HepG2 (cell line): ENCODE data around the gene STK32C. TPM values are rescaled to one million over a fixed set of nuclear protein-coding genes. Genes with fewer than 3 reads are reported as not detected.

Experiments used
- ATAC-seq: fragments of 200-7000 bp; cut with Tn5 transposase; 3 replicates; pipeline ENCODE4 v1.9.1; 2020; ENCODE audit warnings: mild to moderate bottlenecking, moderate library complexity
- BruUV-seq: library from RNA; stranded (reverse); fragments of 400-500 nt; replicated peaks from 2 replicates; lab custom pipeline; 2021; lab: Mats Ljungman, UMichigan
- CTCF ChIA-PET: fragments of 300-600 bp; formaldehyde crosslinking; extraction: SDS; loops from one replicate; lab custom pipeline; 2021; ENCODE audit warnings: low total read pairs, inconsistent platforms, low intra/inter-chr PET ratio; lab: Yijun Ruan, JAX
- POLR2A ChIA-PET: fragments of 350-600 bp; sonication (Branson Sonifier 250); formaldehyde crosslinking; loops from one replicate; lab custom pipeline; 2020; ENCODE audit warnings: antibody characterized with exemption, inconsistent platforms; lab: Yijun Ruan, JAX
- DNase-seq: peaks from one replicate; pipeline ENCODE4 v3.0.0-alpha.2; 2015; ENCODE audit warnings: low spot score
- FAIRE-seq: peaks from 3 replicates; lab custom pipeline; 2011; peaks lifted over from hg19 to GRCh38; lab: Jason Lieb, UNC
- H2AFZ ChIP-seq: one replicate; pipeline ENCODE4 v1.6.1; 2011; ENCODE audit warnings: low read length, inconsistent platforms
- H3K27ac ChIP-seq: fragments of 300-600 bp; 3 replicates; pipeline ENCODE4 v1.8.0; 2011; ENCODE audit warnings: mixed run types, mild to moderate bottlenecking, mixed read lengths, low read length, inconsistent platforms; ENCODE audit not compliant: insufficient read depth; ENCODE audit errors: extremely low read length
- H3K27me3 ChIP-seq, 2 experiments: fragments of 200-600 bp in 1 of 2; 2 replicates in 1 of 2; 3 replicates in 1 of 2; pipeline versions ENCODE4 v1.6.0 to v1.8.0; 2011; ENCODE audit warnings: low read length in 2 of 2, mild to moderate bottlenecking in 2 of 2, moderate library complexity in 2 of 2, inconsistent platforms in 1 of 2; ENCODE audit not compliant: insufficient read depth in 2 of 2, control insufficient read depth in 1 of 2
- H3K36me3 ChIP-seq, 2 experiments: fragments of 200-600 bp in 1 of 2; replicated peaks in 1 of 2; 2 replicates in 1 of 2; 3 replicates in 1 of 2; pipeline versions ENCODE4 v1.5.1 to v1.8.0; 2011; ENCODE audit warnings: low read length in 2 of 2, inconsistent platforms in 1 of 2; ENCODE audit not compliant: insufficient read depth in 2 of 2, control insufficient read depth in 1 of 2
- H3K4me1 ChIP-seq: 2 replicates; pipeline ENCODE4 v1.5.1; 2012; ENCODE audit warnings: low read length, inconsistent platforms; ENCODE audit not compliant: insufficient read depth
- H3K4me2 ChIP-seq: 2 replicates; pipeline ENCODE4 v1.6.0; 2011; ENCODE audit warnings: low read depth, low read length, inconsistent platforms
- H3K4me3 ChIP-seq, 3 experiments: fragments of 200-600 bp in 1 of 3; sonication (generic), shearing (Covaris generic) in 1 of 3; replicated peaks in 1 of 3; 2 replicates each; pipeline ENCODE4 v1.5.1; 2011 to 2016; ENCODE audit warnings: low read length in 3 of 3, inconsistent platforms in 2 of 3, low read depth in 2 of 3, mild to moderate bottlenecking in 2 of 3, control low read depth in 1 of 3, mixed read lengths in 1 of 3; ENCODE audit not compliant: insufficient read depth in 1 of 3
- H3K79me2 ChIP-seq: one replicate; pipeline ENCODE4 v1.6.1; 2011; ENCODE audit warnings: low read length, inconsistent platforms; ENCODE audit not compliant: insufficient read depth
- H3K9ac ChIP-seq: 2 replicates; pipeline ENCODE4 v1.6.0; 2011; ENCODE audit warnings: mild to moderate bottlenecking, low read depth, low read length, inconsistent platforms; ENCODE audit not compliant: insufficient read depth
- H3K9me3 ChIP-seq: 2 replicates; pipeline ENCODE4 v1.5.1; 2012; ENCODE audit warnings: mild to moderate bottlenecking, low read length
- H4K20me1 ChIP-seq: 2 replicates; pipeline ENCODE4 v1.6.0; 2011; ENCODE audit warnings: inconsistent platforms, mild to moderate bottlenecking, low read length, moderate library complexity; ENCODE audit not compliant: insufficient read depth
- ASH2L ChIP-seq: fragments of 300-600, 200-600 bp; sonication (generic); IDR thresholded peaks from 2 replicates; pipeline ENCODE4 v1.7.0; 2017; ENCODE audit warnings: low read depth, mild to moderate bottlenecking, moderate library complexity, mixed read lengths, low read length; ENCODE audit not compliant: insufficient read length
- ATF7 ChIP-seq, 2 experiments: fragments of 450-650 bp in 1 of 2; sonication (generic) in 1 of 2; formaldehyde crosslinking in 1 of 2; IDR thresholded peaks; 2 replicates each; pipeline versions ENCODE4 v1.4.0 to v1.6.1; 2016 to 2020; ENCODE audit warnings: antibody characterized with exemption in 1 of 2, mild to moderate bottlenecking in 1 of 2, missing genetic modification reagents in 1 of 2
- CHD4 ChIP-seq: fragments of 200-600 bp; sonication (generic); IDR thresholded peaks from 2 replicates; pipeline ENCODE4 v1.7.0; 2017; ENCODE audit warnings: mild to moderate bottlenecking, low read length, borderline replicate concordance
- DR1 ChIP-seq: sonication (generic); formaldehyde crosslinking; IDR thresholded peaks from 2 replicates; pipeline ENCODE4 v1.8.0; 2021; ENCODE audit warnings: mild to moderate bottlenecking, missing genetic modification reagents, inconsistent platforms
- GABPA ChIP-seq, 2 experiments: IDR thresholded peaks; 2 replicates each; pipeline ENCODE4 v1.6.1; 2011 to 2016; ENCODE audit warnings: low read depth in 2 of 2, low read length in 1 of 2, missing biosample characterization in 1 of 2, missing genetic modification characterization in 1 of 2
- HNF4A ChIP-seq: sonication (generic); formaldehyde crosslinking; IDR thresholded peaks from 2 replicates; pipeline ENCODE4 v1.4.0; 2020; ENCODE audit warnings: missing genetic modification reagents
- HOXA9 ChIP-seq: sonication (generic); formaldehyde crosslinking; IDR thresholded peaks from 2 replicates; pipeline ENCODE4 v1.8.1; 2022; ENCODE audit warnings: missing genetic modification reagents, mild to moderate bottlenecking, moderate library complexity, borderline replicate concordance
- ISL2 ChIP-seq: sonication (generic); formaldehyde crosslinking; IDR thresholded peaks from 2 replicates; pipeline ENCODE4 v1.5.0; 2020; ENCODE audit warnings: missing genetic modification reagents
- MYC ChIP-seq: sonication (generic); formaldehyde crosslinking; IDR thresholded peaks from 2 replicates; pipeline ENCODE4 v1.9.0; 2021; ENCODE audit warnings: missing genetic modification reagents, borderline replicate concordance
- SMARCE1 ChIP-seq: fragments of 450-650 bp; IDR thresholded peaks from 2 replicates; pipeline ENCODE4 v1.6.1; 2017; ENCODE audit warnings: borderline replicate concordance
- ZBTB38 ChIP-seq: sonication (generic); formaldehyde crosslinking; IDR thresholded peaks from 2 replicates; pipeline ENCODE4 v1.5.1; 2020; ENCODE audit warnings: mild to moderate bottlenecking, missing genetic modification reagents
- ZFX ChIP-seq: sonication (generic); formaldehyde crosslinking; IDR thresholded peaks from 2 replicates; pipeline ENCODE4 v1.4.0; 2020; ENCODE audit warnings: mild to moderate bottlenecking, low read depth, missing genetic modification reagents, moderate library complexity
- ZMYM2 ChIP-seq: sonication (generic); formaldehyde crosslinking; IDR thresholded peaks from 2 replicates; pipeline ENCODE4 v1.8.0; 2022; ENCODE audit warnings: mild to moderate bottlenecking, missing genetic modification reagents
- ZNF121 ChIP-seq: sonication (generic); formaldehyde crosslinking; IDR thresholded peaks from 2 replicates; pipeline ENCODE4 v1.5.0; 2020; ENCODE audit warnings: mild to moderate bottlenecking, missing genetic modification reagents
- ZNF260 ChIP-seq: sonication (generic); formaldehyde crosslinking; IDR thresholded peaks from 2 replicates; pipeline ENCODE4 v1.4.0; 2020; ENCODE audit warnings: missing genetic modification reagents, low read depth, mild to moderate bottlenecking, borderline replicate concordance
- ZNF563 ChIP-seq: sonication (generic); formaldehyde crosslinking; IDR thresholded peaks from 2 replicates; pipeline ENCODE4 v1.8.0; 2022; ENCODE audit warnings: mild to moderate bottlenecking, moderate library complexity, missing genetic modification reagents
- ZNF605 ChIP-seq: sonication (generic); formaldehyde crosslinking; IDR thresholded peaks from 2 replicates; pipeline ENCODE4 v1.8.0; 2022; ENCODE audit warnings: mild to moderate bottlenecking, missing genetic modification reagents
- WGBS: methylation state at CpG from one replicate; pipeline ENCODE4 v1.1.6; 2017; ENCODE audit warnings: low lambda C conversion rate; 5-methylcytosine and 5-hydroxymethylcytosine counted together
- in situ Hi-C: cut with HindIII; loops from 2 replicates; pipeline ENCODE4 v1.10.0; 2017; ENCODE audit warnings: low pct_unique_long_range_greater_than_20kb; ENCODE audit not compliant: extremely low pct_ligation_motif_present
- intact Hi-C: fragments of 100-400 bp; cut with micrococcal nuclease; formaldehyde crosslinking; loops from one replicate; pipeline ENCODE4 v1.10.0; 2022; ENCODE audit not compliant: unreplicated experiment
- polyA plus RNA-seq, 8 experiments: library from polyadenylated mRNA; depleted of rRNA in 3 of 8; stranded (reverse) in 7 of 8; unstranded in 1 of 8; fragments of >200 nt; fragmentation: Illumina TruSeq in 4 of 8; extraction: Trizol in 4 of 8; gene quantifications; 2 replicates each; pipeline versions ENCODE4 v1.2.1 to v1.2.3, GENCODE V29; 2011 to 2016; ENCODE audit warnings: low read depth in 4 of 8, missing spikeins in 1 of 8, mixed read lengths in 1 of 8; ENCODE audit not compliant: insufficient read depth in 1 of 8
- total RNA-seq, 5 experiments: library from RNA; depleted of rRNA; stranded (reverse); fragments of >200 nt; fragmentation: Illumina TruSeq; extraction: Trizol; gene quantifications; 2 replicates each; pipeline ENCODE4 v1.2.3, GENCODE V29; 2016; ENCODE audit warnings: low read depth in 1 of 5
- TF ChIP-seq, protein P1 (sequence below), 2 experiments: sonication (generic) in 1 of 2; formaldehyde crosslinking in 1 of 2; IDR thresholded peaks; 2 replicates each; pipeline versions ENCODE4 v1.4.0 to v1.6.1; 2018 to 2020; ENCODE audit warnings: missing genetic modification reagents in 2 of 2, borderline replicate concordance in 1 of 2, low read depth in 1 of 2, mild to moderate bottlenecking in 1 of 2, missing biosample characterization in 1 of 2
- TF ChIP-seq, protein P2 (sequence below): sonication (generic); formaldehyde crosslinking; IDR thresholded peaks from 2 replicates; pipeline ENCODE4 v1.4.0; 2020; ENCODE audit warnings: missing genetic modification reagents
- TF ChIP-seq, protein P3 (sequence below): sonication (generic); formaldehyde crosslinking; IDR thresholded peaks from 2 replicates; pipeline ENCODE4 v1.5.0; 2020; ENCODE audit warnings: missing genetic modification reagents

The STK32C gene
- total and polyA plus RNA-seq, 2 of the 13 experiments (the other 11 are each of a cell fraction or from before 2014, with no cell fraction given) = 10.9 to 19.4 TPM

DNA sequence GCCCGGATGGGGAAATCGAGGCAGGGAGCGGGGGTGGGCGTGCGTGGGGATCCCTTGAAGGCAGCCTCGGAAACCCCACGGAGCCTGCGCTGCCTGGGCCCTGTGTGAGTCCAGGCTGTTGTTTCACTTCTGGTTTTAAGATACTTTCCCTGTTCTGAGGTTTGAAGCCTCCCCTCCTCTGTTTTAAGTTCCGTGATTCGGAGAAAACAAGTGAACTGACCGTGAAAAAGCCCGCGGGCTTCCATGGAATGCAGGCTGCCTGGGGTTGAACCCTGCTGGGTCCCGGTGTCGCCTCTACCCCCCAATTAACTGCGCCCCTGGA is 24.6 kb upstream of the STK32C start:
- WGBS = 7% methylated on average over 12 of the region's 16 CpGs
- H3K9me3 ChIP-seq = no peaks in the 10 kb centered on the region
- peaks cover 0 to 1% of the 10 kb centered on the region in 2 experiments; a peak in 1 of 5 replicates for H3K36me3 ChIP-seq
- in situ Hi-C loops = no loop called here
- H3K79me2 ChIP-seq = peaks cover 32% of the 10 kb centered on the region
- ChIA-PET CTCF (no interaction called here), POLR2A (interaction anchor here (1.0 kb wide), 1 partner anchor 25 kb away, joined by 4 read pairs; the partner anchor contains the start of gene STK32C)
- H3K27me3 ChIP-seq = no peaks in the 10 kb centered on the region; a peak in 1 of 5 replicates
- no peak for ATAC-seq
- H2AFZ ChIP-seq = no peak overlapping the region
- DNase-seq = no peak
- H3K4me3 ChIP-seq = peak overlapping the region; percentile 45 to 98 (median 89)
- H3K9ac ChIP-seq = peak overlapping the region; percentile 75
- H3K4me1 ChIP-seq = peaks cover 40% of the 10 kb centered on the region
- no TSS peak for BruUV-seq
- peak overlapping the region; percentile 82 for H3K4me2 ChIP-seq
- H4K20me1 ChIP-seq = no peaks in the 10 kb centered on the region; the same call in 1 of the 2 replicates
- FAIRE-seq = no peak
- peak overlapping the region; percentile 48 for H3K27ac ChIP-seq
- intact Hi-C loops = no loop called here
- TF ChIP-seq, protein P1, sequence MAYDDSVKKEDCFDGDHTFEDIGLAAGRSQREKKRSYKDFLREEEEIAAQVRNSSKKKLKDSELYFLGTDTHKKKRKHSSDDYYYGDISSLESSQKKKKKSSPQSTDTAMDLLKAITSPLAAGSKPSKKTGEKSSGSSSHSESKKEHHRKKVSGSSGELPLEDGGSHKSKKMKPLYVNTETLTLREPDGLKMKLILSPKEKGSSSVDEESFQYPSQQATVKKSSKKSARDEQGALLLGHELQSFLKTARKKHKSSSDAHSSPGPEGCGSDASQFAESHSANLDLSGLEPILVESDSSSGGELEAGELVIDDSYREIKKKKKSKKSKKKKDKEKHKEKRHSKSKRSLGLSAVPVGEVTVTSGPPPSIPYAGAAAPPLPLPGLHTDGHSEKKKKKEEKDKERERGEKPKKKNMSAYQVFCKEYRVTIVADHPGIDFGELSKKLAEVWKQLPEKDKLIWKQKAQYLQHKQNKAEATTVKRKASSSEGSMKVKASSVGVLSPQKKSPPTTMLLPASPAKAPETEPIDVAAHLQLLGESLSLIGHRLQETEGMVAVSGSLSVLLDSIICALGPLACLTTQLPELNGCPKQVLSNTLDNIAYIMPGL (CRISPR knock-in tag; IDR thresholded peaks at IDR 0.05; ENCODE audit: borderline replicate concordance in 1 of 2, low read depth in 1 of 2) = 0 out of 4 replicates have a peak, but pooled peaks of 1 of the 2 experiments have one; percentile 5
- no peak for TF ChIP-seq CHD4
- no peak for TF ChIP-seq ATF7 (IDR thresholded peaks at IDR 0.05)
- no peak for TF ChIP-seq ATF7 (CRISPR knock-in tag; IDR thresholded peaks at IDR 0.05)
- TF ChIP-seq, protein P2, sequence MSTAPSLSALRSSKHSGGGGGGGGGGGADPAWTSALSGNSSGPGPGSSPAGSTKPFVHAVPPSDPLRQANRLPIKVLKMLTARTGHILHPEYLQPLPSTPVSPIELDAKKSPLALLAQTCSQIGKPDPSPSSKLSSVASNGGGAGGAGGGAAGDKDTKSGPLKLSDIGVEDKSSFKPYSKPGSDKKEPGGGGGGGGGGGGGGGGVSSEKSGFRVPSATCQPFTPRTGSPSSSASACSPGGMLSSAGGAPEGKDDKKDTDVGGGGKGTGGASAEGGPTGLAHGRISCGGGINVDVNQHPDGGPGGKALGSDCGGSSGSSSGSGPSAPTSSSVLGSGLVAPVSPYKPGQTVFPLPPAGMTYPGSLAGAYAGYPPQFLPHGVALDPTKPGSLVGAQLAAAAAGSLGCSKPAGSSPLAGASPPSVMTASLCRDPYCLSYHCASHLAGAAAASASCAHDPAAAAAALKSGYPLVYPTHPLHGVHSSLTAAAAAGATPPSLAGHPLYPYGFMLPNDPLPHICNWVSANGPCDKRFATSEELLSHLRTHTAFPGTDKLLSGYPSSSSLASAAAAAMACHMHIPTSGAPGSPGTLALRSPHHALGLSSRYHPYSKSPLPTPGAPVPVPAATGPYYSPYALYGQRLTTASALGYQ (CRISPR knock-in tag) = 0 out of 2 replicates have a peak, but pooled peaks have one; percentile 11
- TF ChIP-seq SMARCE1 = no peak
- TF ChIP-seq ISL2 (CRISPR knock-in tag) = no peak
- TF ChIP-seq ZNF563 = 0 out of 2 replicates have a peak, but pooled peaks have one; percentile 39
- TF ChIP-seq ZFX (CRISPR knock-in tag) = no peak; the same call in 1 of the 2 replicates
- 0 out of 2 replicates have a peak, but pooled peaks have one; percentile 22 for TF ChIP-seq ZBTB38 (CRISPR knock-in tag)
- TF ChIP-seq ZNF121 = peak; percentile 11; the same call in 1 of the 2 replicates
- no peak for TF ChIP-seq HOXA9 (CRISPR knock-in tag)
- no peak for TF ChIP-seq HNF4A
- TF ChIP-seq ZNF260 = no peak
- no peak for TF ChIP-seq MYC (CRISPR knock-in tag)
- 0 out of 2 replicates have a peak, but pooled peaks have one; percentile 4 for TF ChIP-seq DR1 (CRISPR knock-in tag)
- 0 out of 2 replicates have a peak, but pooled peaks have one; percentile 51 for TF ChIP-seq ZNF605 (CRISPR knock-in tag)
- TF ChIP-seq ZMYM2 (CRISPR knock-in tag) = peak; percentile 17; the same call in 1 of the 2 replicates
- TF ChIP-seq GABPA (IDR thresholded peaks at IDR 0.05; ENCODE audit: low read depth, low read length) = no peak
- no peak for TF ChIP-seq GABPA (CRISPR knock-in tag; IDR thresholded peaks at IDR 0.05; ENCODE audit: low read depth)
- peak; percentile 6 for TF ChIP-seq ASH2L
- TF ChIP-seq, protein P3, sequence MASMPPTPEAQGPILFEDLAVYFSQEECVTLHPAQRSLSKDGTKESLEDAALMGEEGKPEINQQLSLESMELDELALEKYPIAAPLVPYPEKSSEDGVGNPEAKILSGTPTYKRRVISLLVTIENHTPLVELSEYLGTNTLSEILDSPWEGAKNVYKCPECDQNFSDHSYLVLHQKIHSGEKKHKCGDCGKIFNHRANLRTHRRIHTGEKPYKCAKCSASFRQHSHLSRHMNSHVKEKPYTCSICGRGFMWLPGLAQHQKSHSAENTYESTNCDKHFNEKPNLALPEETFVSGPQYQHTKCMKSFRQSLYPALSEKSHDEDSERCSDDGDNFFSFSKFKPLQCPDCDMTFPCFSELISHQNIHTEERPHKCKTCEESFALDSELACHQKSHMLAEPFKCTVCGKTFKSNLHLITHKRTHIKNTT = no peak
